Ovary (tissue), 3 donors: ENCODE data around the gene GAPDH.
"Not testable (repeated sequence)": the region's sequence is repeated elsewhere in the genome, so short reads cannot be mapped to it uniquely, and the experiment has no call there.

ENCODE experiments used
- CTCF ChIP-seq, 3 donors: fragments of 450-650 bp in 2 of 3; fragments of 200-600 bp in 1 of 3; IDR thresholded peaks; one replicate each; pipeline versions ENCODE4 v1.5.1 to v1.8.0; 2016 to 2022; ENCODE audit warnings: antibody characterized with exemption in 3 of 3, mild to moderate bottlenecking in 1 of 3
- EP300 ChIP-seq: sonication (generic); formaldehyde crosslinking; IDR thresholded peaks from one replicate; pipeline ENCODE4 v1.6.1; 2017; ENCODE audit warnings: antibody characterized with exemption
- POLR2A ChIP-seq: fragments of 450-650 bp; IDR thresholded peaks from one replicate; pipeline ENCODE4 v1.6.1; 2017; ENCODE audit warnings: antibody characterized with exemption, mild to moderate bottlenecking, moderate library complexity
- donor health status: DM: no; HTN: no; CAD: no.

GRCh38 chr12:6490673-6491072 is 43.6 kb upstream of the GAPDH start:
- not testable (repeated sequence) for TF ChIP-seq CTCF (IDR thresholded peaks at IDR 0.05); EP300; POLR2A
